HEK293 (cell line): ENCODE measurements around the gene OR6X1.

ENCODE experiments used
- CTCF ChIP-seq: fragments of 450-650 bp; formaldehyde crosslinking; IDR thresholded peaks from 2 replicates; pipeline ENCODE4 v1.5.1; 2016; ENCODE audit warnings: missing biosample characterization, missing genetic modification characterization
- TRIM28 ChIP-seq: IDR thresholded peaks from 2 replicates; pipeline ENCODE4 v1.6.1; 2011; ENCODE audit warnings: low read length, control low read depth, borderline replicate concordance
- ZBTB8A ChIP-seq: fragments of 450-650 bp; formaldehyde crosslinking; IDR thresholded peaks from 2 replicates; pipeline ENCODE4 v1.5.1; 2016; ENCODE audit warnings: missing biosample characterization, missing genetic modification characterization
- ZNF449 ChIP-seq: fragments of 450-650 bp; formaldehyde crosslinking; IDR thresholded peaks from 2 replicates; pipeline ENCODE4 v1.5.1; 2017; ENCODE audit warnings: missing biosample characterization, mild to moderate bottlenecking, missing genetic modification characterization, moderate library complexity
- ZNF513 ChIP-seq: fragments of 450-650 bp; IDR thresholded peaks from 2 replicates; pipeline ENCODE4 v1.5.1; 2018; ENCODE audit warnings: missing biosample characterization, missing genetic modification characterization
- ZNF670 ChIP-seq: fragments of 450-650 bp; formaldehyde crosslinking; IDR thresholded peaks from 2 replicates; pipeline ENCODE4 v1.5.1; 2016; ENCODE audit warnings: missing biosample characterization, missing genetic modification characterization, low read depth

- no peak for TF ChIP-seq TRIM28
- TF ChIP-seq CTCF = no peak
- TF ChIP-seq ZBTB8A (tag by site-specific recombination) = no peak
- TF ChIP-seq ZNF449 (tag by site-specific recombination) = no peak
- no peak for TF ChIP-seq ZNF670 (tag by site-specific recombination)
- no peak for TF ChIP-seq ZNF513 (tag by site-specific recombination)
These were observed 21.0 kb upstream of the OR6X1 start for GRCh38 chr11:123775289-123775688.
